GM21526 (cell line): Measurements from ENCODE around the gene RNF180.
A peak's percentile ranks its signal among the peaks of the same experiment; 100 is the strongest.
"Not testable (repeated sequence)": the region's sequence is repeated elsewhere in the genome, so short reads cannot be mapped to it uniquely, and the experiment has no call there.

ENCODE experiments used
- ATAC-seq: cut with Tn5 transposase; IDR thresholded peaks from one replicate; pipeline ENCODE4 v1.9.1; 2021; ENCODE audit warnings: moderate library complexity; ENCODE audit not compliant: unreplicated experiment, low FRiP score

The RNF180 gene

GRCh38 chr5:64344501-64344900, 178.9 kb downstream of the RNF180 start:
- ATAC-seq: no peak

GRCh38 chr5:64347309-64347708, 181.7 kb downstream of the RNF180 start:
- no peak for ATAC-seq

GRCh38 chr5:64364426-64364825, 198.8 kb downstream of the RNF180 start:
- ATAC-seq: no peak

GRCh38 chr5:64384765-64385164, 219.1 kb downstream of the RNF180 start:
- ATAC-seq: peak; percentile 94

DNA sequence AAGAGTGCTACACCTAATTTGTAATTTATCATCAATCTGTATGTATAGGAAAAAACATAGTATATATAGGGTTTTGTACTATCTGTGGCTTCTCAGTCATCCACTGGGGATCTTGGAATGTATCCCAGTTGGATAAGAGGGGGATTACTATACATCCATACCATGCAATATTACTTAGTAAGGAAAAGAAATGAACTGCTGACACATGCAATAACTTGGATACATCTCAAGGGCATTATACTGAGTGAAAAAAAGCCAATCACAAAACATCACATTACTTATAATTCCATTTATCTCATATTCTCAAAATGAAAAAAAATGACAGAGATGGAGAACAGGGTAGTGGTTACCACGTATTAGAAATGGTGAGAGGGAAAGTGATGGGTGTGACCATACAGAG, 231.9 kb downstream of the RNF180 start:
- no peak for ATAC-seq

- ATAC-seq: not testable (repeated sequence)
These were observed 233.1 kb downstream of the RNF180 start for GRCh38 chr5:64398735-64399134.

- ATAC-seq: not testable (repeated sequence)
These were observed 241.6 kb downstream of the RNF180 start for GRCh38 chr5:64407103-64407825.

DNA sequence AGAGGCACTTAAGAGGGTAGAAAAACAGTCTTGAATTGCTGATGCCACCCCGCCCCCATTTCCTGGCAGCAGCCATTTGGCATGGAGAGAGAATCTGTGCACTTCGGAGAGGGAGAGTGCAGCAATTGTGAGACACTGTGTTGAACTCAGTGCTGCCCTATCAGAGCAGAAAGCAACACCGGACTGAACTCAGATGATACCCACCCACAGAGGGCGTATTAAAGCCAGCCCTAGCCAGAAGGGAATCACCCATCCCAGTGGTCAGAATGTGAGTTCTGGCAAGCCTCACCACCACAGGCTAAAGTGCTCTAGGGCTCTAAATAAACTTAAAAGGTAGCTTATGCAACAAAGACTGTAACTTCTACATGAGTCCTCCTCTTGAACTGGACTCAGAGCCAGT, 251.7 kb downstream of the RNF180 start:
- no peak for ATAC-seq

DNA sequence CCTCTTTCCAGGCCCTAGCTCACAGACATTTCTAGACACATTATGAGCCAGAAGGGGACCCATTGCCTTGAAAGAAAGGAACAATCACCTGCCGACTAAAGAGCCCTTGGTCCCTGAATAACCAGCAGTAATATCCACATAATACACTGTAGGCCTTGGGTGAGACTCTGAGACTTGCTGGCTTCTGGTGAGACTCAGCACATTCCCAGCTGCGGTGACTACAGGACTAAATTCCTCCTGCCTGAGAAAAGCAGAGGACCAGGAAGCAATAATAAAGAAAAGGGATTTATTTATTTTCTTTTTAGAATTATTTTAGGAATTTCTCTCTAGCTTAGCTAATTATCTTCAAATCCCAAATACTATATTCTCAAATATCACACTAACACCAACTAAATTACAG, 252.4 kb downstream of the RNF180 start:
- no peak for ATAC-seq
